Lung (tissue), 12 donors: ENCODE results near the gene MAMDC2. TPM values are rescaled to one million over a fixed set of nuclear protein-coding genes. Genes with fewer than 3 reads are reported as not detected.

Experiments used
- ATAC-seq: fragments of 200-7000 bp; cut with Tn5 transposase; one replicate; pipeline ENCODE4 v1.9.1; 2020; ENCODE audit warnings: moderate number of reproducible peaks; ENCODE audit not compliant: insufficient read depth, low FRiP score
- DNase-seq, 3 donors: peaks; one replicate each; pipeline ENCODE4 v3.0.0-alpha.2; 2013 to 2017
- H3K27ac ChIP-seq, 2 donors: one replicate each; pipeline ENCODE4 v1.5.1; 2013; ENCODE audit warnings: mild to moderate bottlenecking in 2 of 2, moderate library complexity in 2 of 2, control low read depth in 1 of 2, inconsistent platforms in 1 of 2, low read depth in 1 of 2, low read length in 1 of 2
- H3K27me3 ChIP-seq, 3 donors: one replicate each; pipeline ENCODE4 v1.5.1; 2013; ENCODE audit warnings: low read length in 2 of 3; ENCODE audit not compliant: control insufficient read depth in 3 of 3, insufficient read depth in 3 of 3
- H3K36me3 ChIP-seq, 4 donors: one replicate each; pipeline ENCODE4 v1.5.1; 2013; ENCODE audit warnings: low read length in 4 of 4, mild to moderate bottlenecking in 1 of 4, moderate library complexity in 1 of 4; ENCODE audit not compliant: control insufficient read depth in 4 of 4, insufficient read depth in 4 of 4
- H3K4me1 ChIP-seq, 5 donors: one replicate each; pipeline ENCODE4 v1.5.1; 2013; ENCODE audit warnings: low read length in 5 of 5, mild to moderate bottlenecking in 2 of 5, moderate library complexity in 1 of 5; ENCODE audit not compliant: control insufficient read depth in 5 of 5, insufficient read depth in 5 of 5
- H3K4me3 ChIP-seq: one replicate; pipeline ENCODE4 v1.5.1; 2013; ENCODE audit warnings: mild to moderate bottlenecking, control low read depth, moderate library complexity
- H3K9ac ChIP-seq, 2 donors: one replicate each; pipeline ENCODE4 v1.5.1; 2013; ENCODE audit warnings: low read length in 2 of 2, control low read depth in 1 of 2; ENCODE audit not compliant: insufficient read depth in 1 of 2
- H3K9me3 ChIP-seq, 4 donors: one replicate each; pipeline ENCODE4 v1.5.1; 2013; ENCODE audit warnings: low read length in 3 of 4, mild to moderate bottlenecking in 1 of 4, moderate library complexity in 1 of 4; ENCODE audit not compliant: control insufficient read depth in 4 of 4, insufficient read depth in 3 of 4
- CTCF ChIP-seq: IDR thresholded peaks from 2 replicates; pipeline ENCODE4 v1.5.1; 2012; ENCODE audit warnings: mild to moderate bottlenecking; ENCODE audit errors: control extremely low read depth, extremely low read depth
- WGBS, 2 donors: extraction: QIAGEN DNeasy Blood & Tissue Kit; methylation state at CpG; one replicate each; pipeline ENCODE4 v1.1.7; 2013; 5-methylcytosine and 5-hydroxymethylcytosine counted together
- polyA plus RNA-seq, 2 donors: library from polyadenylated mRNA; stranded (reverse); fragments of 200-250 nt; gene quantifications; one replicate each; pipeline ENCODE4 v1.2.1, GENCODE V29; 2013
- total RNA-seq, 2 donors: library from RNA; depleted of rRNA in 1 of 2; stranded (reverse); fragments of >200 nt in 1 of 2; gene quantifications; one replicate each; pipeline ENCODE4 v1.2.1, GENCODE V29; 2014 to 2021
- donor health status: control.
- donor health status: control.
- donor health status: Bipolar disorder and iron deficiency.
- donor health status: healthy.
- donor health status: DM: yes; HTN: yes; CAD: no.

The MAMDC2 gene
- total and polyA plus RNA-seq, 4 donors: 6.5 to 28.6 (median 10.0) TPM

DNA sequence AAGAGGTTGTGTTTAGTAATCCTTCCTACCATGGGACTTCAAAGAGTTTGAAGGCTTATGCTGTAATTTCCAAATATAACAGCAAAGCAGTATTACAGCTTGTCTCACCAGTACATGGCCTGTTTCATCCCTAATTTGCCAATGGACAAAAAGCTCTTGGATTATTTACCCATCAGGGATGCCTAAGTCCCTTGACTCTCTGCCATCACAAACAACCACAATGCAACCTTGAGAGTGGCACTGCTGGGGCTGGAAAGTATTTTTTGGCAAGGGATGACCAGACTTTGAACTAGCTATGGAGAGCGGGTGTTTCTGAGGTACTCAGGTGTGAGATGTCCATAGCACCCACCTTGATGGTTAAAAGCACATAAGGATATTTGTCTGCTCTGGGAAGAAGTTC, 9.1 kb downstream of the MAMDC2 start:
- H3K27ac ChIP-seq: no peak overlapping the region
- WGBS, 2 donors: 91% methylated on average over 1 of the region's 1 CpG

GRCh38 chr9:70053864-70054263, 10.2 kb downstream of the MAMDC2 start:
- no peaks in the 10 kb centered on the region for H3K36me3 ChIP-seq
- TF ChIP-seq CTCF: no peak
- no peak overlapping the region for H3K9ac ChIP-seq
- ATAC-seq: peak; percentile 15
- H3K4me3 ChIP-seq: no peak overlapping the region
- H3K27ac ChIP-seq: no peak overlapping the region
- no peak for DNase-seq
- peaks cover 7 to 21% (median 12%) of the 10 kb centered on the region in 5 donors for H3K4me1 ChIP-seq
- H3K27me3 ChIP-seq: no peaks in the 10 kb centered on the region
- H3K9me3 ChIP-seq: peaks cover 0 to 3% (median 0%) of the 10 kb centered on the region in 4 donors
- WGBS, 2 donors: 29 to 32% methylated on average over 2 of the region's 2 CpGs

More for the DNA sequence above, 9.1 kb downstream of the MAMDC2 start:
- Histone ChIP-seq H3K27me3 (no peaks in the 10 kb centered on the region), H3K9ac (no peak overlapping the region), H3K4me1 (peaks cover 8 to 22% (median 12%) of the 10 kb centered on the region in 5 donors), H3K4me3 (no peak overlapping the region), H3K9me3 (peaks cover 0 to 3% (median 0%) of the 10 kb centered on the region in 4 donors), H3K36me3 (peaks cover 0 to 1% (median 0%) of the 10 kb centered on the region in 4 donors)
- DNase-seq: no peak
- TF ChIP-seq CTCF: no peak
- no peak for ATAC-seq

- no peak for TF ChIP-seq CTCF
- Histone ChIP-seq H3K27ac (no peak overlapping the region), H3K9ac (no peak overlapping the region), H3K9me3 (peaks cover 0 to 2% (median 0%) of the 10 kb centered on the region in 4 donors), H3K4me1 (peaks cover 7 to 15% (median 12%) of the 10 kb centered on the region in 5 donors), H3K36me3 (no peaks in the 10 kb centered on the region), H3K4me3 (no peak overlapping the region), H3K27me3 (no peaks in the 10 kb centered on the region)
- peak in 2 of 3 donors; percentile 16 to 55 for DNase-seq
- ATAC-seq: no peak
- WGBS, 2 donors: 52% methylated on average over 3 of the region's 3 CpGs
These were observed 10.9 kb downstream of the MAMDC2 start for GRCh38 chr9:70054521-70054920.
